Measurements from ENCODE around the gene SNCB. TPM values are rescaled to one million over a fixed set of nuclear protein-coding genes. Genes with fewer than 3 reads are reported as not detected.

SNCB gene
- total and polyA plus RNA-seq, 4 donors, result 0.02 TPM; not detected in 3

GRCh38 chr5:176654856-176655255 lies 24.5 kb upstream of the SNCB start:
- no peak for DNase-seq
- Histone ChIP-seq H3K27me3 (ENCODE audit: control insufficient read depth in 3 of 3, insufficient read depth in 3 of 3, low read length in 2 of 3) (no peaks in the 10 kb centered on the region), H3K27ac (ENCODE audit: low read depth in 1 of 2, low read length in 1 of 2) (no peak overlapping the region), H3K36me3 (ENCODE audit: control insufficient read depth in 4 of 4, insufficient read depth in 4 of 4, low read length in 4 of 4) (peaks cover 0 to 29% (median 15%) of the 10 kb centered on the region in 4 donors), H3K4me3 (no peak overlapping the region), H3K9me3 (ENCODE audit: control insufficient read depth in 4 of 4, insufficient read depth in 3 of 4, low read length in 3 of 4) (no peaks in the 10 kb centered on the region), H3K4me1 (ENCODE audit: control insufficient read depth in 5 of 5, insufficient read depth in 5 of 5, low read length in 5 of 5) (peaks cover 0 to 7% (median 0%) of the 10 kb centered on the region in 5 donors), H3K9ac (ENCODE audit: insufficient read depth in 1 of 2, low read length in 2 of 2) (no peak overlapping the region)
- WGBS, 2 donors, result 94 to 96% methylated on average over 14 of the region's 14 CpGs
- no peak for ATAC-seq (ENCODE audit: insufficient read depth, low FRiP score)
- no peak for TF ChIP-seq CTCF (IDR thresholded peaks at IDR 0.05; ENCODE audit: control extremely low read depth, extremely low read depth)

GRCh38 chr5:176653401-176654385 lies 23.4 kb upstream of the SNCB start:
- peaks cover 0 to 7% (median 0%) of the 10 kb centered on the region in 5 donors for H3K4me1 ChIP-seq (ENCODE audit: control insufficient read depth in 5 of 5, insufficient read depth in 5 of 5, low read length in 5 of 5)
- WGBS, 2 donors, result 87 to 92% methylated on average over 18 of the region's 18 CpGs
- TF ChIP-seq CTCF (IDR thresholded peaks at IDR 0.05; ENCODE audit: control extremely low read depth, extremely low read depth), result no peak
- no peaks in the 10 kb centered on the region for H3K27me3 ChIP-seq (ENCODE audit: control insufficient read depth in 3 of 3, insufficient read depth in 3 of 3, low read length in 2 of 3)
- H3K36me3 ChIP-seq (ENCODE audit: control insufficient read depth in 4 of 4, insufficient read depth in 4 of 4, low read length in 4 of 4), result peaks cover 0 to 29% (median 15%) of the 10 kb centered on the region in 4 donors
- no peak overlapping the region for H3K9ac ChIP-seq (ENCODE audit: insufficient read depth in 1 of 2, low read length in 2 of 2)
- H3K27ac ChIP-seq (ENCODE audit: low read depth in 1 of 2, low read length in 1 of 2), result no peak overlapping the region
- H3K4me3 ChIP-seq, result no peak overlapping the region
- no peak for DNase-seq
- ATAC-seq (ENCODE audit: insufficient read depth, low FRiP score), result no peak
- H3K9me3 ChIP-seq (ENCODE audit: control insufficient read depth in 4 of 4, insufficient read depth in 3 of 4, low read length in 3 of 4), result no peaks in the 10 kb centered on the region

GRCh38 chr5:176652136-176652535 lies 21.8 kb upstream of the SNCB start:
- 80 to 83% methylated on average over 8 of the region's 8 CpGs for WGBS, 2 donors
- no peaks in the 10 kb centered on the region for H3K27me3 ChIP-seq (ENCODE audit: control insufficient read depth in 3 of 3, insufficient read depth in 3 of 3, low read length in 2 of 3)
- DNase-seq (no peak), ATAC-seq (ENCODE audit: insufficient read depth, low FRiP score) (no peak)
- peaks cover 0 to 9% (median 0%) of the 10 kb centered on the region in 5 donors for H3K4me1 ChIP-seq (ENCODE audit: control insufficient read depth in 5 of 5, insufficient read depth in 5 of 5, low read length in 5 of 5)
- H3K9me3 ChIP-seq (ENCODE audit: control insufficient read depth in 4 of 4, insufficient read depth in 3 of 4, low read length in 3 of 4), result no peaks in the 10 kb centered on the region
- no peak overlapping the region for H3K9ac ChIP-seq (ENCODE audit: insufficient read depth in 1 of 2, low read length in 2 of 2)
- no peak overlapping the region for H3K4me3 ChIP-seq
- H3K36me3 ChIP-seq (ENCODE audit: control insufficient read depth in 4 of 4, insufficient read depth in 4 of 4, low read length in 4 of 4), result peaks cover 0 to 27% (median 15%) of the 10 kb centered on the region in 4 donors
- no peak overlapping the region for H3K27ac ChIP-seq (ENCODE audit: low read depth in 1 of 2, low read length in 1 of 2)
- no peak for TF ChIP-seq CTCF (IDR thresholded peaks at IDR 0.05; ENCODE audit: control extremely low read depth, extremely low read depth)
